Neural crest cell (in vitro differentiated cells): ENCODE results near the gene LMX1B. TPM values are rescaled to one million over a fixed set of nuclear protein-coding genes. Genes with fewer than 3 reads are reported as not detected.

Source experiments
- DNase-seq: peaks from one replicate; pipeline ENCODE4 v3.0.0; 2021; ENCODE audit warnings: low read depth, mixed read lengths, low spot score
- H3K27ac Mint-ChIP-seq: one replicate; pipeline ENCODE4 v1.8.0; 2021; ENCODE audit warnings: mild to moderate bottlenecking, mixed read lengths; ENCODE audit not compliant: unreplicated experiment
- H3K27me3 Mint-ChIP-seq: 2 replicates; pipeline ENCODE4 v1.8.0; 2021; ENCODE audit warnings: low read depth, mild to moderate bottlenecking, mixed read lengths
- H3K36me3 Mint-ChIP-seq: 2 replicates; pipeline ENCODE4 v1.8.0; 2021; ENCODE audit warnings: low read depth, mild to moderate bottlenecking, mixed read lengths
- H3K4me1 Mint-ChIP-seq: 2 replicates; pipeline ENCODE4 v1.8.0; 2021; ENCODE audit warnings: mixed read lengths
- H3K4me3 Mint-ChIP-seq: one replicate; pipeline ENCODE4 v1.8.0; 2021; ENCODE audit warnings: mild to moderate bottlenecking, mixed read lengths
- H3K9me3 Mint-ChIP-seq: 2 replicates; pipeline ENCODE4 v1.8.0; 2021; ENCODE audit warnings: mixed read lengths
- total RNA-seq: library from RNA; stranded (reverse); gene quantifications from 2 replicates; pipeline ENCODE4 v1.2.1, GENCODE V29; 2021
- TF ChIP-seq, protein P1 (sequence below): fragments of 200-600 bp; sonication (generic); conservative IDR thresholded peaks from 2 replicates; pipeline ENCODE4 v1.5.0; 2021; ENCODE audit warnings: antibody characterized with exemption, mild to moderate bottlenecking

LMX1B gene
- total RNA-seq, 1 donor from 2014 or later = 10.5 TPM

DNA sequence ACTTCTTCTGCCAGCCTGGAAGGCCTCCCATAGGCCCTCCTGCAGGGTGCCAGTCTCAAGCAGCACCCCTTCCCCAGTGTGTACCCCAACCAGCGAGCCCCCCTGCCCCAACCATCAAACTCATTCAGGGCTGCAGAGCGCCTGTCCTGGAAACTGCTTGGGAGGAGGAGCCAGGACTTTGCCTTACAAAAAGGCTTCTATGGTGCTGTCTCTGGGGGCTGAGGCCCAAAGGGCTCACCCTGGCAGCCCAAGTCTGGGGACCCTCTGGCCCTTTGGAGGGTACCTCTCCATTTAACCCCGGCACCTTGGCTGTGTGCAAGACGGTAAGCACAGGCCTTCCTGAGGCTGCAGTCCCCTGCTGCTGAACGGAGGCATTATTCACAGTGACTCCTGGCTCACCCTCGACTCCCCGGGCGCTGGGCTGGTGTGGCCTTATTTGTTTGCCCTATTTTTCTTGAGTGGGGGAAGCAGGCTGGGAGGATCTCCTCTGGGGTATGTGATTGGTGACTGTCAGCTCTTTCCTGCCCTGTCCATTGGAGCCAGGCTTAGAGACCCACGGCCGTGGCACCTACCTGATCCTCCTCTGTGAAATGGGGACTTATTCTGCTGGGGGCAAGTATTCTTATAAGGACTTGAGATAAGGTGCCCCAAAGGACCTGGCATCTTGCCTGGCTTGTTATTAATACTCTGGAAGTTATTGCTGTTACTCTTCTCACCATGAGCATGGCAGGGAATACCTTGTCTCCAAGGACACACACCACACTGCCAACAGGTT, 5.8 kb downstream of the LMX1B start:
- H3K36me3 Mint-ChIP-seq = no peaks in the 10 kb centered on the region
- DNase-seq = no peak
- TF ChIP-seq, protein P1, sequence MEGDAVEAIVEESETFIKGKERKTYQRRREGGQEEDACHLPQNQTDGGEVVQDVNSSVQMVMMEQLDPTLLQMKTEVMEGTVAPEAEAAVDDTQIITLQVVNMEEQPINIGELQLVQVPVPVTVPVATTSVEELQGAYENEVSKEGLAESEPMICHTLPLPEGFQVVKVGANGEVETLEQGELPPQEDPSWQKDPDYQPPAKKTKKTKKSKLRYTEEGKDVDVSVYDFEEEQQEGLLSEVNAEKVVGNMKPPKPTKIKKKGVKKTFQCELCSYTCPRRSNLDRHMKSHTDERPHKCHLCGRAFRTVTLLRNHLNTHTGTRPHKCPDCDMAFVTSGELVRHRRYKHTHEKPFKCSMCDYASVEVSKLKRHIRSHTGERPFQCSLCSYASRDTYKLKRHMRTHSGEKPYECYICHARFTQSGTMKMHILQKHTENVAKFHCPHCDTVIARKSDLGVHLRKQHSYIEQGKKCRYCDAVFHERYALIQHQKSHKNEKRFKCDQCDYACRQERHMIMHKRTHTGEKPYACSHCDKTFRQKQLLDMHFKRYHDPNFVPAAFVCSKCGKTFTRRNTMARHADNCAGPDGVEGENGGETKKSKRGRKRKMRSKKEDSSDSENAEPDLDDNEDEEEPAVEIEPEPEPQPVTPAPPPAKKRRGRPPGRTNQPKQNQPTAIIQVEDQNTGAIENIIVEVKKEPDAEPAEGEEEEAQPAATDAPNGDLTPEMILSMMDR = no peak
- H3K4me3 Mint-ChIP-seq = peak overlapping the region; percentile 57
- peaks cover 17% of the 10 kb centered on the region for H3K4me1 Mint-ChIP-seq
- peaks cover 97% of the 10 kb centered on the region for H3K27me3 Mint-ChIP-seq
- no peak overlapping the region for H3K27ac Mint-ChIP-seq
- H3K9me3 Mint-ChIP-seq = no peaks in the 10 kb centered on the region

DNA sequence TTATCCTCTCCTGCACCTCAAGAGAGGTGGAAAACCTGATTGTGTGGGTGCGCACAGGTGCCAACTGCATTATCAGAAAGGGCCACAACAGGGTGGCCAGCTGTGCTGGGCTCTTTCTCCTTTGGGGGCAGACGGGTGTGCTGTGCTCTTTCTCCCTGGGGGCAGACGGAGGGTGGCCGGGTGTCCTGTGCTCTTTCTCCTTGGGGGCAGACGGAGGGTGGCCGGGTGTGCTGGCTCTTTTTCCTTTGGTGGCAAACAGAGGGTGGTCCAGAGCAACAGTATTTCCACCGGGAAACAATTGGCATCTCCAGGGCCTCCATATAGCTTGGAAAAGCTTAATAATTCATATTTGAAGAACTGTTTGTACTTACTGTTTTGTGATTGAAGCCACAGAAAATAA, 6.8 kb downstream of the LMX1B start:
- DNase-seq = no peak
- no peaks in the 10 kb centered on the region for H3K9me3 Mint-ChIP-seq
- no peak overlapping the region for H3K4me3 Mint-ChIP-seq
- peaks cover 15% of the 10 kb centered on the region for H3K4me1 Mint-ChIP-seq
- H3K27ac Mint-ChIP-seq = no peak overlapping the region
- no peaks in the 10 kb centered on the region for H3K36me3 Mint-ChIP-seq
- TF ChIP-seq, protein P1 = no peak
- H3K27me3 Mint-ChIP-seq = peaks cover 98% of the 10 kb centered on the region

DNA sequence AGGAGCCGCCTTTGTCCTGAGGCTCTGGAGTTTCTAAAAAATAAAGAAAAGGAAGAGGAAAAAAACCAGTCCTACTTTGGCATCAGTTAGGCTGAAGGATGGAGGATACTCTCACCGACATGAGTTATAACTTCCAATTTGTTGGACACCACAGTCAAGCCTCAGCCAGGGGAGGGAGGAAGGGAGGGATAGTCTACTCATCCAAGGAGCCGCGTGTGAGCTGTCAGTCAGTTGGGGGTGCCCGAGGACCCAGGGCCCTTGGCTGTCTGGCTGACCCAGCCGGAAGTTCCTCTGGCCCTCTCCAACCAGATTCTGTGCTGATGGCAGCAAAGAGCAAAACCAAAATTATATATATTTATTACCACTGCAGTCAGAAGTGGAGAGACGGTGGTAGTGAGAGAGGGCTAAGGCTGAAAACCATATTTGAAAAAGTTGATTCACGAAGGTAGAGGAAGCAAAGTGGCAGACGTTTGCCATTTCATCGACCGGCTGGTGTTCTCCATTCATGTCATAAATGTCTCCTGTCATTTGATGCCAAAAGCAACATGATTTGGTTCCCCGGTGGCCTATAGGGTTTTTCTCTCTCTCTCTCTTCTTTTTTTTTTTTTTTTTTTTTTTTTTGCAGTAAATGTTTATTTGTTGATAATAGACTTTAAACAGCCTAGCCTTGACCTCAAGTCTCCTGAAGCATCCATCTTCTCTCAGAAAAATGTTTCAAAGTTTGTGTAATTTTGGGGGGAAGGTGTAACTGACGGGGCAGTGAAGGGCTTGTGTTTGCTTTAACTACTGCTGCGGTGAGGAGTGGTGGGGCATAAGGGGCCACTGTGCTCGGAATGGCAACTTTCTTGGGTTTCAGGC, 7.6 kb downstream of the LMX1B start:
- no peaks in the 10 kb centered on the region for H3K9me3 Mint-ChIP-seq
- TF ChIP-seq, protein P1 = no peak
- peaks cover 21% of the 10 kb centered on the region for H3K4me1 Mint-ChIP-seq
- H3K4me3 Mint-ChIP-seq = no peak overlapping the region
- no peak for DNase-seq
- H3K27me3 Mint-ChIP-seq = peaks cover 99% of the 10 kb centered on the region
- H3K27ac Mint-ChIP-seq = no peak overlapping the region
- H3K36me3 Mint-ChIP-seq = no peaks in the 10 kb centered on the region

GRCh38 chr9:126621919-126622735, 8.4 kb downstream of the LMX1B start:
- peak overlapping the region; percentile 23 for H3K4me3 Mint-ChIP-seq
- H3K4me1 Mint-ChIP-seq = peaks cover 24% of the 10 kb centered on the region
- H3K9me3 Mint-ChIP-seq = no peaks in the 10 kb centered on the region
- peaks cover 99% of the 10 kb centered on the region for H3K27me3 Mint-ChIP-seq
- no peaks in the 10 kb centered on the region for H3K36me3 Mint-ChIP-seq
- no peak for DNase-seq
- no peak overlapping the region for H3K27ac Mint-ChIP-seq
- TF ChIP-seq, protein P1 = no peak

- no peaks in the 10 kb centered on the region for H3K9me3 Mint-ChIP-seq
- no peaks in the 10 kb centered on the region for H3K36me3 Mint-ChIP-seq
- TF ChIP-seq, protein P1 = no peak
- H3K4me1 Mint-ChIP-seq = peaks cover 22% of the 10 kb centered on the region
- H3K27ac Mint-ChIP-seq = no peak overlapping the region
- peak overlapping the region; percentile 69 for H3K4me3 Mint-ChIP-seq
- H3K27me3 Mint-ChIP-seq = peaks cover 99% of the 10 kb centered on the region
- DNase-seq = no peak
Observed at GRCh38 chr9:126623314-126623666, 9.6 kb downstream of the LMX1B start.
